Neural cell (in vitro differentiated cells): Measurements from ENCODE around the gene GABPA. TPM values are rescaled to one million over a fixed set of nuclear protein-coding genes. Genes with fewer than 3 reads are reported as not detected.
"Not testable (repeated sequence)": the region's sequence is repeated elsewhere in the genome, so short reads cannot be mapped to it uniquely, and the experiment has no call there.

Experiments used
- H2AFZ ChIP-seq: fragments of 200-600, 300-800 bp; sonication (generic), shearing (Covaris generic); 2 replicates; pipeline ENCODE4 v1.6.0; 2014; ENCODE audit warnings: low read depth, mild to moderate bottlenecking, antibody characterized with exemption, low read length, moderate library complexity
- H3F3A ChIP-seq: fragments of 200-600 bp; shearing (Covaris generic); 2 replicates; pipeline ENCODE4 v1.6.1; 2016; ENCODE audit warnings: mild to moderate bottlenecking, moderate library complexity, mixed read lengths, antibody characterized with exemption, low read length; ENCODE audit not compliant: insufficient read depth, poor library complexity, severe bottlenecking
- H3K27ac ChIP-seq: fragments of 200-600, 300-800 bp; sonication (generic), shearing (Covaris generic); 2 replicates; pipeline ENCODE4 v1.5.1; 2014; ENCODE audit warnings: mild to moderate bottlenecking, low read length, moderate library complexity
- H3K27me3 ChIP-seq: fragments of 300-800, 200-600 bp; sonication (generic), shearing (Covaris generic); 2 replicates; pipeline ENCODE4 v1.6.0; 2014; ENCODE audit warnings: mild to moderate bottlenecking, low read depth, low read length, moderate library complexity; ENCODE audit not compliant: insufficient read depth
- H3K36me3 ChIP-seq: fragments of 300-800, 200-600 bp; sonication (generic), shearing (Covaris generic); 2 replicates; pipeline ENCODE4 v1.5.1; 2014; ENCODE audit warnings: mild to moderate bottlenecking, antibody characterized with exemption, low read length, moderate library complexity; ENCODE audit not compliant: insufficient read depth
- H3K4me2 ChIP-seq: fragments of 300-800, 200-600 bp; sonication (generic), shearing (Covaris generic); 2 replicates; pipeline ENCODE4 v1.6.0; 2014; ENCODE audit warnings: mild to moderate bottlenecking, low read length
- H3K4me3 ChIP-seq: fragments of 300-800, 200-600 bp; sonication (generic), shearing (Covaris generic); 2 replicates; pipeline ENCODE4 v1.5.1; 2014; ENCODE audit warnings: mild to moderate bottlenecking, low read length, moderate library complexity
- H3K79me2 ChIP-seq: fragments of 200-600 bp; shearing (Covaris generic); replicated peaks from 2 replicates; pipeline ENCODE4 v1.6.0; 2014; ENCODE audit warnings: mild to moderate bottlenecking, low read length, moderate library complexity; ENCODE audit not compliant: insufficient read depth
- H3K9ac ChIP-seq: fragments of 300-800, 200-600 bp; sonication (generic), shearing (Covaris generic); 2 replicates; pipeline ENCODE4 v1.6.1; 2016; ENCODE audit warnings: mild to moderate bottlenecking, low read length, mixed read lengths
- H3K9me2 ChIP-seq: fragments of 200-600 bp; shearing (Covaris generic); 2 replicates; pipeline ENCODE4 v1.6.1; 2016; ENCODE audit warnings: mild to moderate bottlenecking, low read length, mixed read lengths; ENCODE audit not compliant: insufficient read depth
- H3K9me3 ChIP-seq: fragments of 200-600, 300-800 bp; sonication (generic), shearing (Covaris generic); 2 replicates; pipeline ENCODE4 v1.6.1; 2016; ENCODE audit warnings: mild to moderate bottlenecking, mixed run types, low read length, moderate library complexity, mixed read lengths
- H4K20me1 ChIP-seq: fragments of 200-600 bp; shearing (Covaris generic); 2 replicates; pipeline ENCODE4 v1.6.1; 2016; ENCODE audit warnings: mild to moderate bottlenecking, mixed run types; ENCODE audit not compliant: insufficient read depth
- CTCF ChIP-seq: fragments of 450-650 bp; IDR thresholded peaks from 2 replicates; pipeline ENCODE4 v1.5.1; 2014; ENCODE audit warnings: antibody characterized with exemption, mild to moderate bottlenecking, moderate library complexity; ENCODE audit not compliant: poor library complexity, severe bottlenecking
- EP300 ChIP-seq: fragments of 450-650 bp; conservative IDR thresholded peaks from 2 replicates; pipeline ENCODE4 v1.6.1; 2014; ENCODE audit warnings: antibody characterized with exemption, mild to moderate bottlenecking, moderate library complexity; ENCODE audit not compliant: poor library complexity, severe bottlenecking
- EZH2 ChIP-seq: fragments of 200-600, 300-800 bp; shearing (Covaris generic), sonication (generic); IDR thresholded peaks from 2 replicates; pipeline ENCODE4 v1.6.1; 2014; ENCODE audit warnings: antibody characterized with exemption, low read length, borderline replicate concordance, mild to moderate bottlenecking; ENCODE audit not compliant: insufficient read depth, poor library complexity, severe bottlenecking
- MXI1 ChIP-seq: fragments of 450-650 bp; conservative IDR thresholded peaks from 2 replicates; pipeline ENCODE4 v1.6.1; 2014; ENCODE audit warnings: antibody characterized with exemption, mild to moderate bottlenecking; ENCODE audit not compliant: poor library complexity, severe bottlenecking
- POLR2AphosphoS5 ChIP-seq: IDR thresholded peaks from 2 replicates; pipeline ENCODE4 v1.6.1; 2012
- RAD21 ChIP-seq: fragments of 450-650 bp; conservative IDR thresholded peaks from 2 replicates; pipeline ENCODE4 v1.6.1; 2014; ENCODE audit warnings: antibody characterized with exemption, mild to moderate bottlenecking, moderate library complexity
- REST ChIP-seq: IDR thresholded peaks from 2 replicates; pipeline ENCODE4 v1.6.1; 2012; ENCODE audit warnings: borderline replicate concordance
- SMC3 ChIP-seq: fragments of 450-650 bp; conservative IDR thresholded peaks from 2 replicates; pipeline ENCODE4 v1.6.1; 2014; ENCODE audit warnings: antibody characterized with exemption, mild to moderate bottlenecking, moderate library complexity; ENCODE audit not compliant: poor library complexity
- TAF1 ChIP-seq: IDR thresholded peaks from 2 replicates; pipeline ENCODE4 v1.6.1; 2012; ENCODE audit warnings: low read depth
- polyA plus RNA-seq: library from polyadenylated mRNA; depleted of rRNA; stranded (reverse); fragments of >200 nt; gene quantifications from 2 replicates; pipeline ENCODE4 v1.2.3, GENCODE V29; 2014

Gene GABPA
- polyA plus RNA-seq, 1 donor from 2014 or later, result 45.4 TPM

DNA sequence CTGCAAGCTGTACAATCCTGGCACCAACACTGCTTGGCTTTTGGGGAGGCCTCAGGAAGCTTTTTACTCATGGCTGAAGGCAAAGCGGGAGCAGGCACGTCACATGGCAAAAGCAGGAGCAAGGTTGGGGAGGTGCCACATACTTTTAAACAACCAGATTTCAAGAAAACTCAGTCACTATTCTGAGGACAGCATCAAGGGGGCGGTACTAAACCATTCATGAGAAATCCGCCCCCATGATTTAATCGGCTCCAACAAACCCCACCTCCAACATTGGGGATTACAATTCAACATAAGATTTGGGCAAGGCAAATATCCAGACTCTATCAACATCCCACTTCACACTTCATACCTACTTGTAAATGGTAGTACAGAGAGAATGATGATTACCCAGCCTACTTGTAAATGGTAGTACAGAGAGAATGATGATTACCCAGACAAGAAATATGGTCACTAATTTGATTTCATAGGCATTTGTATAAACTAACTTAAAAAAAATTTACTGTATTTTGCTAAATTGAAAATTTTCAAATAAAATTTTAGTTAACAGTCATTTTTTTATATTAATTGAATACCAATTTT, 25.0 kb upstream of the GABPA start:
- no peaks in the 10 kb centered on the region for H3K36me3 ChIP-seq
- H3K9me3 ChIP-seq, result no peaks in the 10 kb centered on the region
- H3K27me3 ChIP-seq, result no peaks in the 10 kb centered on the region
- no peaks in the 10 kb centered on the region for H4K20me1 ChIP-seq
- no peak overlapping the region for H3K4me3 ChIP-seq
- H3K4me2 ChIP-seq, result no peak overlapping the region
- H3F3A ChIP-seq, result no peaks in the 10 kb centered on the region
- H3K27ac ChIP-seq, result no peak overlapping the region
- TF ChIP-seq RAD21, result no peak
- TF ChIP-seq REST, result no peak
- TF ChIP-seq POLR2AphosphoS5, result no peak
- TF ChIP-seq EZH2, result no peak
- no peak for TF ChIP-seq MXI1
- TF ChIP-seq TAF1, result no peak
- no peak for TF ChIP-seq EP300
- no peak for TF ChIP-seq SMC3
- TF ChIP-seq CTCF, result no peak
- H3K9me2 ChIP-seq, result no peaks in the 10 kb centered on the region
- no peak overlapping the region for H2AFZ ChIP-seq
- no peak overlapping the region for H3K9ac ChIP-seq
- H3K79me2 ChIP-seq, result no peaks in the 10 kb centered on the region

DNA sequence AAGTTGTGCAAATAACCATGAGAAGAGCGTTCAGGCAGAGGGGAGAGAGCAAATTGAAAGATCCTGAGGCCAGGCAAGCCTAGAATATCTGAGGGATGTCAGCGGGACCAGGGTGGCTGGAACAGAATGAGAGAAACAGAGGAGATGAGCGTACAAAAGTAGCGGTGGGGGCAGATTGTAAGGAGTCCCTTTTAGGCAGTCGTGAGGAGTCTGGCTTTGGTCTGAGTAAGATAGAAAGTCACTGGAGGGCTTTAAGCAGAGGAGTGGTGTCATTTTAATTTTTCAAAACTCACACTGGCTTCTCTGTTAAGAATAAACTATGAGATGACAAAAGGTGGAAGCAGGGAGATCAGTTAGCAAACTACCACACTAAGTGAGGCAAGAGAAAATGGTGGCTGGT, 24.2 kb upstream of the GABPA start:
- Histone ChIP-seq H3K27ac (no peak overlapping the region), H3K4me3 (no peak overlapping the region), H3K36me3 (no peaks in the 10 kb centered on the region), H3K9me2 (no peaks in the 10 kb centered on the region), H2AFZ (no peak overlapping the region), H3K4me2 (no peak overlapping the region), H3K79me2 (no peaks in the 10 kb centered on the region), H3K9ac (no peak overlapping the region), H3K27me3 (no peaks in the 10 kb centered on the region), H3K9me3 (no peaks in the 10 kb centered on the region), H3F3A (no peaks in the 10 kb centered on the region), H4K20me1 (no peaks in the 10 kb centered on the region)
- TF ChIP-seq CTCF (no peak), REST (no peak), POLR2AphosphoS5 (no peak), MXI1 (no peak), SMC3 (no peak), RAD21 (no peak), EP300 (no peak), EZH2 (no peak), TAF1 (no peak)

DNA sequence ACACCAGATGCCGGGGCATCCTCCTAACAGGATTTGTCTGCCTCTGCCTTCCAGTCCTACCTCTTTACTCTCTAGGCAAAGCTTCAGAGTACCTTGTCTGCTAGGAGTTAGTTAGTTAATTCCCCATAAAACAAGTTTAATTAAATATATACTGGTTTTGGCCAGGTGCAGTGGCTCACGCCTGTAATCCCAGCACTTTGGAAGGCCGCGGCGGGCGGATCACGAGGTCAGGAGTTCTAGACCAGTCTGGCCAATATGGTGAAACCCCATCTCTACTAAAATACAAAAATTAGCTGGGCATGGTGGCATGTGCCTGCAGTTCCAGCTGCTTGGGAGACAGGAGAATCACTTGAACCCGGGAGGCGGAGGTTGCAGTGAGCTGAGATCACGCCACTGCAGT, 20.7 kb upstream of the GABPA start:
- not testable (repeated sequence) for H3K36me3 ChIP-seq, H4K20me1 ChIP-seq, H3K27ac ChIP-seq, H3K27me3 ChIP-seq, H3K79me2 ChIP-seq, H3K9me2 ChIP-seq, H2AFZ ChIP-seq, H3F3A ChIP-seq, H3K9ac ChIP-seq, H3K4me2 ChIP-seq, H3K9me3 ChIP-seq, H3K4me3 ChIP-seq
